Smooth muscle cell (in vitro differentiated cells): Measurements from ENCODE around the gene CAVIN1. TPM values are rescaled to one million over a fixed set of nuclear protein-coding genes. Genes with fewer than 3 reads are reported as not detected.

ENCODE experiments used
- DNase-seq: peaks from one replicate; lab custom pipeline; 2025; ENCODE audit not compliant: unreplicated experiment; lab: John Stamatoyannopoulos, UW
- H2AFZ ChIP-seq: fragments of 200-600 bp; sonication (generic); 2 replicates; pipeline ENCODE4 v1.6.0; 2016; ENCODE audit warnings: antibody characterized with exemption, low read depth, mild to moderate bottlenecking
- H3F3A ChIP-seq: fragments of 200-600 bp; sonication (generic); 2 replicates; pipeline ENCODE4 v1.6.0; 2017; ENCODE audit warnings: antibody characterized with exemption, low read depth
- H3K27ac ChIP-seq: fragments of 200-600 bp; sonication (generic); 2 replicates; pipeline ENCODE4 v1.5.1; 2016; ENCODE audit warnings: low read depth, mild to moderate bottlenecking
- H3K27me3 ChIP-seq: fragments of 200-600 bp; sonication (generic); 2 replicates; pipeline ENCODE4 v1.6.1; 2016; ENCODE audit warnings: low read depth, mild to moderate bottlenecking
- H3K36me3 ChIP-seq: fragments of 200-600 bp; sonication (generic); 2 replicates; pipeline ENCODE4 v1.5.1; 2016; ENCODE audit warnings: low read depth
- H3K4me1 ChIP-seq: fragments of 200-600 bp; sonication (generic); 2 replicates; pipeline ENCODE4 v1.5.1; 2016; ENCODE audit warnings: low read depth
- H3K4me2 ChIP-seq: fragments of 200-600 bp; sonication (generic); 2 replicates; pipeline ENCODE4 v1.6.0; 2016; ENCODE audit warnings: mild to moderate bottlenecking
- H3K4me3 ChIP-seq: fragments of 200-600 bp; sonication (generic); 2 replicates; pipeline ENCODE4 v1.5.1; 2016; ENCODE audit warnings: mild to moderate bottlenecking
- H3K79me2 ChIP-seq: fragments of 200-600 bp; sonication (generic); 2 replicates; pipeline ENCODE4 v1.6.0; 2016; ENCODE audit warnings: low read depth, mild to moderate bottlenecking
- H3K9ac ChIP-seq: fragments of 200-600 bp; sonication (generic); 2 replicates; pipeline ENCODE4 v1.6.0; 2016; ENCODE audit warnings: low read depth
- H3K9me3 ChIP-seq: fragments of 200-600 bp; sonication (generic); replicated peaks from 2 replicates; pipeline ENCODE4 v1.5.1; 2016; ENCODE audit warnings: low read depth
- H4K20me1 ChIP-seq: fragments of 200-600 bp; sonication (generic); 2 replicates; pipeline ENCODE4 v1.6.0; 2016; ENCODE audit warnings: low read depth
- CTCF ChIP-seq: fragments of 200-600 bp; sonication (generic); IDR thresholded peaks from 2 replicates; pipeline ENCODE4 v1.5.1; 2017; ENCODE audit warnings: borderline replicate concordance, mild to moderate bottlenecking, antibody characterized with exemption; ENCODE audit not compliant: insufficient read depth, poor library complexity, severe bottlenecking
- WGBS: methylation state at CpG from one replicate; pipeline ENCODE4 v1.1.7; 2016; ENCODE audit warnings: low lambda C conversion rate; 5-methylcytosine and 5-hydroxymethylcytosine counted together
- polyA plus RNA-seq: library from polyadenylated mRNA; unstranded; fragments of >200 nt; fragmentation: Nextera tagmentation; extraction: Ambion mirVana; gene quantifications from 2 replicates; pipeline ENCODE4 v1.2.1, GENCODE V29; 2016
- total RNA-seq: library from RNA; depleted of rRNA; stranded (reverse); fragments of >200 nt; gene quantifications from 2 replicates; pipeline ENCODE4 v1.2.3, GENCODE V29; 2014

Gene CAVIN1
- total and polyA plus RNA-seq, 2 experiments from 2014 or later, result 116 to 255 TPM

GRCh38 chr17:42388381-42389134, 34.5 kb downstream of the CAVIN1 start, which contains the start of gene STAT3:
Gene STAT3 (minus strand): TSS chr17:42388442. CDS start chr17:42348516, 39,926 bp downstream.
- Histone ChIP-seq H3K9me3 (no peaks in the 10 kb centered on the region), H3K4me3 (peak within 1 kb of the TSS; percentile 97), H2AFZ (peak within 1 kb of the TSS; percentile 80), H4K20me1 (peaks cover 46% of the 10 kb centered on the region), H3K27ac (peak within 1 kb of the TSS; percentile 98), H3K4me1 (peaks cover 22% of the 10 kb centered on the region), H3K79me2 (peaks cover 46% of the 10 kb centered on the region), H3K27me3 (no peaks in the 10 kb centered on the region), H3K9ac (peak within 1 kb of the TSS; percentile 97), H3K4me2 (peak within 1 kb of the TSS; percentile 94), H3K36me3 (no peaks in the 10 kb centered on the region), H3F3A (peaks cover 3% of the 10 kb centered on the region)
- no peak for TF ChIP-seq CTCF
- 1% methylated on average over 31 of the region's 44 CpGs for WGBS
- peak; percentile 99 for DNase-seq

- no peak for DNase-seq
- H3K4me2 ChIP-seq, result peak overlapping the region; percentile 94
- H3F3A ChIP-seq, result peaks cover 3% of the 10 kb centered on the region
- peaks cover 22% of the 10 kb centered on the region for H3K4me1 ChIP-seq
- H3K4me3 ChIP-seq, result peak overlapping the region; percentile 97
- no peaks in the 10 kb centered on the region for H3K36me3 ChIP-seq
- TF ChIP-seq CTCF, result no peak
- H3K27me3 ChIP-seq, result no peaks in the 10 kb centered on the region
- H3K79me2 ChIP-seq, result peaks cover 53% of the 10 kb centered on the region
- H4K20me1 ChIP-seq, result peaks cover 53% of the 10 kb centered on the region
- WGBS, result 1% methylated on average over 48 of the region's 62 CpGs
- no peak overlapping the region for H2AFZ ChIP-seq
- peak overlapping the region; percentile 97 for H3K9ac ChIP-seq
- no peaks in the 10 kb centered on the region for H3K9me3 ChIP-seq
- peak overlapping the region; percentile 95 for H3K27ac ChIP-seq
Observed at GRCh38 chr17:42387661-42388380, 35.2 kb downstream of the CAVIN1 start.

- TF ChIP-seq CTCF, result no peak
- H3K9ac ChIP-seq, result peak overlapping the region; percentile 97
- H3K4me2 ChIP-seq, result peak overlapping the region; percentile 94
- no peaks in the 10 kb centered on the region for H3K27me3 ChIP-seq
- H3K9me3 ChIP-seq, result no peaks in the 10 kb centered on the region
- H3K4me3 ChIP-seq, result peak overlapping the region; percentile 97
- no peak for DNase-seq
- H3F3A ChIP-seq, result peaks cover 3% of the 10 kb centered on the region
- no peak overlapping the region for H2AFZ ChIP-seq
- no peaks in the 10 kb centered on the region for H3K36me3 ChIP-seq
- H3K27ac ChIP-seq, result peak overlapping the region; percentile 95
- H3K79me2 ChIP-seq, result peaks cover 61% of the 10 kb centered on the region
- WGBS, result 6% methylated on average over 8 of the region's 8 CpGs
- peaks cover 61% of the 10 kb centered on the region for H4K20me1 ChIP-seq
- H3K4me1 ChIP-seq, result peaks cover 22% of the 10 kb centered on the region
Observed at GRCh38 chr17:42386777-42387657, 36.0 kb downstream of the CAVIN1 start.
